Gastroesophageal sphincter (tissue), 4 donors: ENCODE measurements around the gene MAN1C1. TPM values are rescaled to one million over a fixed set of nuclear protein-coding genes. Genes with fewer than 3 reads are reported as not detected.
"Not testable (repeated sequence)": the region's sequence is repeated elsewhere in the genome, so short reads cannot be mapped to it uniquely, and the experiment has no call there.

Experiments used
- ATAC-seq: fragments of 150-250 bp; one replicate; pipeline ENCODE4 v1.9.1; 2016; ENCODE audit warnings: mild to moderate bottlenecking, moderate library complexity
- H3K27ac ChIP-seq, 4 donors: fragments of 200-600 bp; sonication (generic) in 3 of 4; 1 replicate in 3 of 4; 2 replicates in 1 of 4; pipeline ENCODE4 v1.5.1; 2016 to 2019
- H3K27me3 ChIP-seq: fragments of 200-600 bp; sonication (generic); one replicate; pipeline ENCODE4 v1.5.1; 2019
- H3K36me3 ChIP-seq, 2 donors: fragments of 200-600 bp; sonication (generic); one replicate each; pipeline ENCODE4 v1.5.1; 2019; ENCODE audit warnings: control low read depth in 1 of 2
- H3K4me1 ChIP-seq, 3 donors: fragments of 200-600 bp; sonication (generic); 1 replicate in 2 of 3; 2 replicates in 1 of 3; pipeline ENCODE4 v1.5.1; 2016 to 2019; ENCODE audit warnings: control low read depth in 2 of 3
- H3K4me3 ChIP-seq, 2 donors: fragments of 200-600 bp; sonication (generic); one replicate each; pipeline ENCODE4 v1.5.1; 2019; ENCODE audit warnings: mild to moderate bottlenecking in 1 of 2, moderate library complexity in 1 of 2
- H3K9me3 ChIP-seq, 3 donors: fragments of 200-600 bp; sonication (generic); one replicate each; pipeline ENCODE4 v1.5.1; 2017 to 2019; ENCODE audit warnings: control low read depth in 2 of 3
- CTCF ChIP-seq, 4 experiments: fragments of 200-600 bp in 2 of 4; fragments of 450-650 bp in 2 of 4; sonication (generic) in 1 of 4; IDR thresholded peaks; one replicate each; pipeline ENCODE4 v1.5.1; 2017 to 2019; ENCODE audit warnings: antibody characterized with exemption in 4 of 4, mild to moderate bottlenecking in 2 of 4, moderate library complexity in 2 of 4
- EP300 ChIP-seq: sonication (generic); formaldehyde crosslinking; IDR thresholded peaks from one replicate; pipeline ENCODE4 v1.6.1; 2017; ENCODE audit warnings: antibody characterized with exemption, mild to moderate bottlenecking
- POLR2A ChIP-seq, 2 donors: fragments of 450-650 bp; IDR thresholded peaks; one replicate each; pipeline ENCODE4 v1.6.1; 2017; ENCODE audit warnings: antibody characterized with exemption in 2 of 2, mild to moderate bottlenecking in 2 of 2, moderate library complexity in 1 of 2
- POLR2AphosphoS5 ChIP-seq: sonication (generic); formaldehyde crosslinking; IDR thresholded peaks from one replicate; pipeline ENCODE4 v1.6.1; 2017; ENCODE audit warnings: antibody characterized with exemption
- WGBS, 2 donors: methylation state at CpG; one replicate each; pipeline ENCODE4 v1.1.5; 2018; ENCODE audit warnings: low coverage in 1 of 2; 5-methylcytosine and 5-hydroxymethylcytosine counted together
- total RNA-seq, 4 donors: library from RNA; depleted of rRNA; stranded (reverse); fragments of >200 nt; gene quantifications; one replicate each; pipeline ENCODE4 v1.1.0, GENCODE V29; 2016

The MAN1C1 gene
- total RNA-seq, 4 donors from 2014 or later = 20.0 to 38.1 (median 27.8) TPM

DNA sequence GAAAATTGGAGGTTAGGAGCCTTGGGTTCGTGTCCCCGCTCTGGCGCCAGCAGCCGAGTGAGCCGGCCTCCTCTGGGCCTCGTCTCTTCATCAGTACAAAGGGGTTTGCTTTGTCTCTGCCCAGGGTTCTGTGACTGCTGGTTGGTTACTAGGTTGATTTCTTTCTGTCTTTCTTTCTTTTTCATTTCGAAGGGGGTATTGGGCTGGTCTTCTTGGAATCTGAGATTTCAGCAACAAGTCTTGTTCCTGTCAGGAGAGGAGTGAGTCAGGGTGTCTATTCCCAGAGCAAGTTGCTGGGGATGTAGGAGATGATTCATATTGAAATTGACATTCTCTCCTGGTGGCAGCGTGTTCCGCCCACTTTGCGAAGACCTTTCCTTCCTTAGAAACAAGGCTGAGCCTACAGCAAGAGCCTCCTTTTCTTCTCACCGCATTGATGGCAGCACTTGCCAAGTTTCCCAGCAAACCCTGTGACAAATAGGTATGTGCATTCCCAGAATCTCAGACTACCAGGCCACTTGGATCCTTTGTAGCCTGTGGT, 79.2 kb downstream of the MAN1C1 start:
- H3K4me1 ChIP-seq = peaks cover 24 to 89% (median 31%) of the 10 kb centered on the region in 3 donors
- WGBS, 2 donors = 48 to 71% methylated on average over 8 to 11 of the region's 11 CpGs
- H3K9me3 ChIP-seq = no peaks in the 10 kb centered on the region
- peak; percentile 56 for ATAC-seq
- H3K36me3 ChIP-seq = no peaks in the 10 kb centered on the region
- H3K27me3 ChIP-seq = no peaks in the 10 kb centered on the region
- TF ChIP-seq CTCF (IDR thresholded peaks at IDR 0.05) (no peak), POLR2AphosphoS5 (peak; percentile 92)
- H3K27ac ChIP-seq = peak overlapping the region; percentile 82 to 92 (median 87)
- H3K4me3 ChIP-seq = no peak overlapping the region

DNA sequence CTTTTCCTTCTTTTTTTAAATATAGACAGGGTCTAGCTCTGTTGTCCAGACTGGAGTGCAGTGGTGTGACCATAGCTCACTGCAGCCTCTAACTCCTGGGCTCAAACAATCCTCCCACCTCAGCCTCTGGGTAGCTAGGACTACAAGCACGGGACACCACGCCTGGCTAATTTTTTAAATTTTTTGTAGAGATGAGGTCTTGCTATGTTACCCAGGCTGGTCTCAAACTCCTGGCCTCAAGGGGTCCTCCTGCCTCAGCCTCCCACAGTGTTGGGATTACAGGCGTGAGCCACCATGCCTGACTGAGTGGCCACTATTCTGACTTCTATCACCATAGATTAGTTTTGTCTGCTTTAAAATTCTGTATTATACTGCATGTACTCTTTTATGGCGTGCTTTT, 80.1 kb downstream of the MAN1C1 start:
- H3K36me3 ChIP-seq, H3K9me3 ChIP-seq, H3K27me3 ChIP-seq, ATAC-seq, H3K4me3 ChIP-seq: not testable (repeated sequence)
- peaks cover 27 to 97% (median 39%) of the 10 kb centered on the region in 3 donors for H3K4me1 ChIP-seq
- H3K27ac ChIP-seq = peak overlapping the region; percentile 82 to 92 (median 87)
- WGBS, 2 donors = 92 to 94% methylated on average over 2 to 4 of the region's 4 CpGs

DNA sequence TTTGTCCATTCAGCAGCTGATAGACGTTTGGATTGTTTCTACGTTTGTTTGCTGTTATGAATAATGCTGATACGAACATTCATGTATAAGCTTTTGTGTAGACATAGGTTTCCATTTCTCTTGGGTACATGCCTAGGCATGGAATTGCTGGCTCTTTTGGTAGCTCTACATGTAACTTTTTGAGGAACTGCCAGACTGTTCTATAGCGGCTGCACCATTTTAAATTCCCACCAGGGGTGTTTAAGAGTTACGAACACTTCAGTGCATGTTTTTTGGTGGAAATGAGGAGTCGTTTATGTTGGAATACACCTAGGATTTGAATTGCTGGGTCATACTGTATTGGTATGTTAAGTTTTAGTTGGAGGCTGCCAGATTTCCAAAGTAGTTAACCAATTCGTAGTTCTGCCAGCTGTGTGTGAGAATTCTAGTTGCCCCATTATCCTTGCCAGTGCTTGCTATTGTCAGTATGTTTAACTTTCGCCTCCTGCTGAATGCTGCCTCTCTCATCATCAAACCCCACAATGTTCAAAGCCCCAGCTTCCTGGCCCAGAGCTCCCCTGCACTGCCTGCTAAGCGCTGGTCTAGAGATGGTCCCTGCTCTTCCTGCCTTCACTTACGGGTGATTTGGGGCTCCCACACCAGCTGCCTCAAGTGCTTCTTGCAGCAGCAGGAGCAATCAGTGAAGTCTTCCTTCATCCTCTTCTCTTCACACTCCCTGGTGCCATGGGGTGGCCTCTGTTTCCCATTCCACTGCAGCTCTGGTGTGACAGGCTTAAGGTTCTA, 81.0 kb downstream of the MAN1C1 start:
- TF ChIP-seq EP300 (no peak), CTCF (IDR thresholded peaks at IDR 0.05) (peak in 1 of 4 experiments; percentile 19)
- no peak overlapping the region for H3K4me3 ChIP-seq
- peak overlapping the region; percentile 20 to 92 (median 87) for H3K27ac ChIP-seq
- 60 to 61% methylated on average over 8 to 9 of the region's 10 CpGs for WGBS, 2 donors
- no peaks in the 10 kb centered on the region for H3K36me3 ChIP-seq
- ATAC-seq = no peak
- H3K4me1 ChIP-seq = peaks cover 27 to 100% (median 40%) of the 10 kb centered on the region in 3 donors
- no peaks in the 10 kb centered on the region for H3K9me3 ChIP-seq
- H3K27me3 ChIP-seq = no peaks in the 10 kb centered on the region

DNA sequence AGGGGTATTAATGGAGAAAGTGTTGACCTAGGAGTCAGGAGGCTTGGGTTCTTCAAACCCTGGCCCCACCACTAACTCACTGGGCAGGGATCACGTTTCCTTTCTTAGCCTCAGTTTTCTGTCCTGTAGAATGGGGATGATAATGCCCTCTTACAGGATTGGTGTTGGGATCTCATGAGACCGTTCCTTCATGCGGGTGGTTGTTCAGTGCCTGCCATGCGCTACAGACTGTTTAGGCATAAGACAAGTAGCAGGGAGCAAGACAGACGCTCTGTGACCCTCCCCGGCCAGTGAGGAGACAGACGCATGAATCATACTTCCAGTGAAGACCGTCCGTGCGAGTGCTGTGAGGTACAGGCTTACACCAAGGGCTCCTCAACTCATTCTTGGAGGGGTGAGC, 81.7 kb downstream of the MAN1C1 start:
- peaks cover 27 to 100% (median 40%) of the 10 kb centered on the region in 3 donors for H3K4me1 ChIP-seq
- no peak overlapping the region for H3K4me3 ChIP-seq
- H3K36me3 ChIP-seq = no peaks in the 10 kb centered on the region
- no peak for TF ChIP-seq POLR2A (IDR thresholded peaks at IDR 0.05)
- no peaks in the 10 kb centered on the region for H3K9me3 ChIP-seq
- WGBS, 2 donors = 93% methylated on average over 3 of the region's 10 CpGs; no CpG with 5 or more reads in 1 of the 2 donors
- ATAC-seq = no peak
- peak overlapping the region; percentile 20 to 92 (median 87) for H3K27ac ChIP-seq
- H3K27me3 ChIP-seq = no peaks in the 10 kb centered on the region

GRCh38 chr1:25699059-25699458, 82.5 kb downstream of the MAN1C1 start:
- H3K4me1 ChIP-seq = peaks cover 23 to 100% (median 35%) of the 10 kb centered on the region in 3 donors
- 90 to 94% methylated on average over 3 to 7 of the region's 8 CpGs for WGBS, 2 donors
- not testable (repeated sequence) for H3K36me3 ChIP-seq

GRCh38 chr1:25699500-25700143, 83.0 kb downstream of the MAN1C1 start:
- ATAC-seq = no peak
- H3K4me3 ChIP-seq = no peak overlapping the region
- no peaks in the 10 kb centered on the region for H3K9me3 ChIP-seq
- 5 to 25% methylated on average over 2 to 3 of the region's 10 CpGs for WGBS, 2 donors
- H3K27me3 ChIP-seq = no peaks in the 10 kb centered on the region
- H3K36me3 ChIP-seq = no peaks in the 10 kb centered on the region
- peak overlapping the region; percentile 83 to 88 (median 87) for H3K27ac ChIP-seq
- H3K4me1 ChIP-seq = peaks cover 21 to 100% (median 29%) of the 10 kb centered on the region in 3 donors
- TF ChIP-seq POLR2A (IDR thresholded peaks at IDR 0.05) (no peak), CTCF (IDR thresholded peaks at IDR 0.05) (no peak), POLR2AphosphoS5 (peak; percentile 69), EP300 (no peak)

More at GRCh38 chr1:25699059-25699458, 82.5 kb downstream of the MAN1C1 start:
- H3K9me3 ChIP-seq, H3K27me3 ChIP-seq, H3K4me3 ChIP-seq, ATAC-seq: not testable (repeated sequence)
- H3K27ac ChIP-seq = peak overlapping the region; percentile 83 to 88 (median 87)
